ENCODE measurements around the gene CAMTA1. TPM values are rescaled to one million over a fixed set of nuclear protein-coding genes. Genes with fewer than 3 reads are reported as not detected.

The CAMTA1 gene
- total RNA-seq, 1 donor from 2014 or later, result 160 TPM

DNA sequence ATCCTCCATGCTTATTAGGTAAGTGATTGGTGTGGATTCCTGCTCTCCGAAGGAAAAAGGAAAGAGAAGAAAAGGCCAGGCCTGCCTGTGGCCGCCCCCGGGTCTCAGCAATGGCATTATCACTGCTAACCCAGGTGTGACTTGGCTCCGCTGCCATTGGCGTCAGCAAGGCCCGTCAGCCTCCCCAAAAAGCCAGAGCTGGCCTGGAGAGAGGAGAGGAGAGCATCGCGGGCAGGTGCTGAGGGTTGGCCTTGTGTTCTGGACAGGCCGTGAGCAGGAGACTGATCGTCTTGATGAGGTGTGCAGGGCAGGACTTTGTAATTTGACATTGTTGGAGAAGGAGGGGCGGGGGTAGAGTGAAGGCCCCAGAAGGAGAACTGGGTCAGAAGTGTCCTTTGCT lies 186.4 kb downstream of the CAMTA1 start:
- H3K36me3 ChIP-seq, result no peaks in the 10 kb centered on the region
- H3K4me3 ChIP-seq, result no peak overlapping the region
- TF ChIP-seq, protein P1, sequence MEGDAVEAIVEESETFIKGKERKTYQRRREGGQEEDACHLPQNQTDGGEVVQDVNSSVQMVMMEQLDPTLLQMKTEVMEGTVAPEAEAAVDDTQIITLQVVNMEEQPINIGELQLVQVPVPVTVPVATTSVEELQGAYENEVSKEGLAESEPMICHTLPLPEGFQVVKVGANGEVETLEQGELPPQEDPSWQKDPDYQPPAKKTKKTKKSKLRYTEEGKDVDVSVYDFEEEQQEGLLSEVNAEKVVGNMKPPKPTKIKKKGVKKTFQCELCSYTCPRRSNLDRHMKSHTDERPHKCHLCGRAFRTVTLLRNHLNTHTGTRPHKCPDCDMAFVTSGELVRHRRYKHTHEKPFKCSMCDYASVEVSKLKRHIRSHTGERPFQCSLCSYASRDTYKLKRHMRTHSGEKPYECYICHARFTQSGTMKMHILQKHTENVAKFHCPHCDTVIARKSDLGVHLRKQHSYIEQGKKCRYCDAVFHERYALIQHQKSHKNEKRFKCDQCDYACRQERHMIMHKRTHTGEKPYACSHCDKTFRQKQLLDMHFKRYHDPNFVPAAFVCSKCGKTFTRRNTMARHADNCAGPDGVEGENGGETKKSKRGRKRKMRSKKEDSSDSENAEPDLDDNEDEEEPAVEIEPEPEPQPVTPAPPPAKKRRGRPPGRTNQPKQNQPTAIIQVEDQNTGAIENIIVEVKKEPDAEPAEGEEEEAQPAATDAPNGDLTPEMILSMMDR (IDR thresholded peaks at IDR 0.05; ENCODE audit: borderline replicate concordance), result no peak
- H3K4me1 ChIP-seq, result no peaks in the 10 kb centered on the region
- no peak overlapping the region for H3K27ac ChIP-seq (replicated peaks)
- intact Hi-C loops (cut with micrococcal nuclease), result no loop called here
- no peaks in the 10 kb centered on the region for H3K9me3 ChIP-seq (replicated peaks)
- no peak for DNase-seq
- H3K27me3 ChIP-seq (ENCODE audit: low read depth), result peaks cover 23% of the 10 kb centered on the region

DNA sequence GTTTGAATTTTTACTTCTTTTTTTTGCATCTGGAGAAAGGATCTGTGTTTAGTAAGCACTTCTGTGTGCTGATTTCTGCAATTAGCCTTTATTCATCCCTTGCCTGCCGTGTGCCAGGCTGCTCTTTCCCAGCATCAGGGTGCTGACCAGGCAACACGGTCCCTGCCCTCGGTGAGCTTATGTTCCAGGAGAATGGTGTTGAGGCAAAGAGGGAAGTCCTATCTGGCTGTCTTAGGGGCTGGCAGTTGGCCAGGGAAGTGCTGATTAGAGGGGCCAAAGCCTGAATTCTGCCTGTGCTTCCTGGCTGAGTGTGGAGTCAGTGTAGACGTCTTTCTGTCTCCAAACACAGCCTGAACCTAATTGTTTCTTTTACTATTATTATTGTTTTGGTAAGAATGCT lies 187.1 kb downstream of the CAMTA1 start:
- TF ChIP-seq, protein P1 (IDR thresholded peaks at IDR 0.05; ENCODE audit: borderline replicate concordance), result no peak
- Histone ChIP-seq H3K4me1 (no peaks in the 10 kb centered on the region), H3K36me3 (no peaks in the 10 kb centered on the region), H3K4me3 (no peak overlapping the region), H3K27me3 (ENCODE audit: low read depth) (peaks cover 17% of the 10 kb centered on the region), H3K27ac (replicated peaks) (no peak overlapping the region), H3K9me3 (replicated peaks) (no peaks in the 10 kb centered on the region)
- intact Hi-C loops (cut with micrococcal nuclease), result no loop called here
- no peak for DNase-seq

DNA sequence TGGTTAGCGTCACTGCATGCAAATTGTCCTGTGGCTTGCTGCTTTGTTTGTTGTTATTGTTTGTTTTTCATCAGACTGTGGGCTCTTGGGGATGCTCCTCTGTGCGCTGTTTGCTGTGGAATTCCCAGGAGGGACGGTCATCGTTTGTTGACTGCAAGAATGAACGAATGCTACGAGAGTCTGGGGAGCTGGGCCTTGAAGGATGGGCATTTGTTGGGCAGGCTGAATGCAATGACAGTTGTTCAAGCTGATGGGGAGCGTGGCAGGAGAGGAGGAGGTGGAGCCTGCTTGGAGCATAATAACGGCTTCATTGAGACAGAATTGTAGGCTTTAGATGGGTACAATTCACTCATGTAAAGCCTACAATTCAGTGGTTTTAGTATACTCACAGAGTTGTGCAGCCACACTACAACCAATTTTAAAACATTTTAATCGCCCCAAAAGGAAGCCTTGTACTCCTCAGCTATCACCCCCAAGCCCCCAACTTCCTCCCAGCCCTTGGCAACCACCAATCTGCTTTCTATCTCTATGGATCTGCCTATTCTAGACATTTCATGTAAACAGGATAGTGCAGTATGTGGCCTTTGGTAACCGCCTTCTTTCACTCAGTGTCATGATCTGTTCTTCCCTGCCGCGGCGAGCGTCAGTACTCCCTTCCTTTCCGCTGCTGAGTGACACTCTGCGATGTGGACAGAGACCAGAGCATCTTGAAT lies 190.2 kb downstream of the CAMTA1 start:
- no peak for DNase-seq
- no peaks in the 10 kb centered on the region for H3K27me3 ChIP-seq (ENCODE audit: low read depth)
- no peaks in the 10 kb centered on the region for H3K9me3 ChIP-seq (replicated peaks)
- TF ChIP-seq, protein P1 (IDR thresholded peaks at IDR 0.05; ENCODE audit: borderline replicate concordance), result no peak
- H3K4me3 ChIP-seq, result no peak overlapping the region
- intact Hi-C loops (cut with micrococcal nuclease), result no loop called here
- H3K36me3 ChIP-seq, result no peaks in the 10 kb centered on the region
- no peaks in the 10 kb centered on the region for H3K4me1 ChIP-seq
- no peak overlapping the region for H3K27ac ChIP-seq (replicated peaks)

DNA sequence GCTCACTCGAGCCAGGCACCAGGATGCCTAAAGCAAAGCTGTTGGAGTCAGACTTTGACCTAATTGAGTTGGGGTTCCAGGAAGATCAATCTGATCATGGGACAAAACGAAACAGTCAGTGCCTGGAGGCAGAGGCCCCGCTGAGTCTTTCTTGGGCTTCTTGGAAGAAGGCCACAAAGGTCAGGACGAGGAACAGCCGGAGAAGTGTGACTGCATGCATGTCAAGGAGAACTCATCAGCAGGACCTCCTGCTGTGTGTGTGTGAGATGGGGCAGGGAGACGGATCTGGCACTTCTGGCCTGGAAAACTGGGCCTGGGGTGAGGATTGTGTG lies 190.8 kb downstream of the CAMTA1 start:
- intact Hi-C loops (cut with micrococcal nuclease), result no loop called here
- Histone ChIP-seq H3K36me3 (no peaks in the 10 kb centered on the region), H3K4me3 (no peak overlapping the region), H3K9me3 (replicated peaks) (no peaks in the 10 kb centered on the region), H3K4me1 (no peaks in the 10 kb centered on the region), H3K27ac (replicated peaks) (no peak overlapping the region), H3K27me3 (ENCODE audit: low read depth) (no peaks in the 10 kb centered on the region)
- DNase-seq, result no peak
- TF ChIP-seq, protein P1 (IDR thresholded peaks at IDR 0.05; ENCODE audit: borderline replicate concordance), result no peak

DNA sequence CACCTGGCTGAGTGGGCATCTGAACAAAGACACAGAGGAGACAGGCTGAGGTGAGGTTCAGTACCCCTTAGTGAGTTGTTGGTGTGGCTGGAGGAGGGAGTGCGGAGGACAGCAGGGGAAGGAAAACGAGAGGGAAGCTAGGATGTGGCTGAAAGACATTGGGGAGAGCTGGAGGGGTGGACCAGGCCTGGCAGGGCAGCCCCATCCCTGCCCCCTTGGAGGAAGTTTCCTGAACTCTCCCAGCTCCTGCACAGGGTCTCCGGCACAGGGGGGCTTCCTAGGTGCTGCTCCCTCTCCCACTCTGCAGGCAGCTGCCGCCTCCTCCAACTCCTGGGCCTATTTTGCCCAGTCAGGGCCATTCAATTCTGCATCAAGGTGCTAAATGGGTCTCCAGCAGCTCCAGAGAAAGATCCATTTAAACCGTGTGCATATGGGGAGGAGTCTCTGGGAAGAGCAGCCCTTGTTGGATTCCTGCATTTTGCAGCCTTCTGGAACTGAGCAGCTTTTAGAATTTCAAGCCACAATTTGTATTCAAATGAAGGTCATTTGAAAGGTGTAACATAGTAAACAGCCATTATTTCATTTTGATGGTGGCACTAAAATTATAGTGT lies 193.9 kb downstream of the CAMTA1 start:
- no peaks in the 10 kb centered on the region for H3K4me1 ChIP-seq
- no peaks in the 10 kb centered on the region for H3K9me3 ChIP-seq (replicated peaks)
- no peak for DNase-seq
- TF ChIP-seq, protein P1 (IDR thresholded peaks at IDR 0.05; ENCODE audit: borderline replicate concordance), result no peak
- intact Hi-C loops (cut with micrococcal nuclease), result no loop called here
- H3K27me3 ChIP-seq (ENCODE audit: low read depth), result peaks cover under 1% of the 10 kb centered on the region
- H3K27ac ChIP-seq (replicated peaks), result no peak overlapping the region
- no peaks in the 10 kb centered on the region for H3K36me3 ChIP-seq
- no peak overlapping the region for H3K4me3 ChIP-seq

Data from left ventricle myocardium inferior (tissue), 1 donor.